ENCODE results near the gene STRIP2. TPM values are rescaled to one million over a fixed set of nuclear protein-coding genes. Genes with fewer than 3 reads are reported as not detected.
"Not testable (repeated sequence)": the region's sequence is repeated elsewhere in the genome, so short reads cannot be mapped to it uniquely, and the experiment has no call there.

STRIP2 gene
- total RNA-seq, 1 donor from 2014 or later: 1.3 TPM

GRCh38 chr7:129531721-129532120 lies 97.5 kb downstream of the STRIP2 start:
- H3K36me3 ChIP-seq: no peaks in the 10 kb centered on the region
- TF ChIP-seq CTCF (IDR thresholded peaks at IDR 0.05): no peak
- intact Hi-C loops (cut with DNase I): no loop called here
- H3K9me3 ChIP-seq: no peaks in the 10 kb centered on the region
- H3K27ac ChIP-seq: no peak overlapping the region
- no peak overlapping the region for H3K4me3 ChIP-seq
- no peak for ATAC-seq
- no peak for DNase-seq
- H3K27me3 ChIP-seq: no peaks in the 10 kb centered on the region
- H3K4me1 ChIP-seq: no peaks in the 10 kb centered on the region

- ATAC-seq (peak; percentile 10), DNase-seq (no peak)
- no peaks in the 10 kb centered on the region for H3K36me3 ChIP-seq
- no peaks in the 10 kb centered on the region for H3K27me3 ChIP-seq
- TF ChIP-seq CTCF (IDR thresholded peaks at IDR 0.05): no peak
- H3K27ac ChIP-seq: no peak overlapping the region
- no peaks in the 10 kb centered on the region for H3K9me3 ChIP-seq
- H3K4me1 ChIP-seq: no peaks in the 10 kb centered on the region
- H3K4me3 ChIP-seq: no peak overlapping the region
- intact Hi-C loops (cut with DNase I): no loop called here
Observed at GRCh38 chr7:129532375-129532774, 98.1 kb downstream of the STRIP2 start.

GRCh38 chr7:129534558-129535274 lies 100.5 kb downstream of the STRIP2 start:
- intact Hi-C loops (cut with DNase I); H3K9me3 ChIP-seq; H3K4me3 ChIP-seq; H3K36me3 ChIP-seq; H3K4me1 ChIP-seq; DNase-seq; H3K27me3 ChIP-seq; H3K27ac ChIP-seq: not testable (repeated sequence)
- ATAC-seq: peak; percentile 51

GRCh38 chr7:129535896-129536295 lies 101.7 kb downstream of the STRIP2 start:
- Histone ChIP-seq H3K4me3 (no peak overlapping the region), H3K27ac (no peak overlapping the region), H3K27me3 (no peaks in the 10 kb centered on the region), H3K9me3 (no peaks in the 10 kb centered on the region), H3K36me3 (no peaks in the 10 kb centered on the region), H3K4me1 (no peaks in the 10 kb centered on the region)
- intact Hi-C loops (cut with DNase I): no loop called here
- DNase-seq: no peak
- no peak for ATAC-seq
- TF ChIP-seq CTCF (IDR thresholded peaks at IDR 0.05): no peak

- H3K27me3 ChIP-seq: no peaks in the 10 kb centered on the region
- intact Hi-C loops (cut with DNase I): no loop called here
- no peak for TF ChIP-seq CTCF (IDR thresholded peaks at IDR 0.05)
- H3K4me1 ChIP-seq: no peaks in the 10 kb centered on the region
- no peaks in the 10 kb centered on the region for H3K36me3 ChIP-seq
- no peak for ATAC-seq
- no peak for DNase-seq
- H3K9me3 ChIP-seq: no peaks in the 10 kb centered on the region
- no peak overlapping the region for H3K4me3 ChIP-seq
- no peak overlapping the region for H3K27ac ChIP-seq
Observed at GRCh38 chr7:129536323-129536722, 102.1 kb downstream of the STRIP2 start.

Other genes with a start within 250 kb of the STRIP2 start
- gene SMO, start 245.8 kb upstream of the STRIP2 start, total RNA-seq: 4.0 TPM
- 106 TPM for gene AHCYL2, start 209.4 kb upstream of the STRIP2 start, total RNA-seq
- not detected for gene SMKR1, start 68.1 kb downstream of the STRIP2 start, total RNA-seq
- gene NRF1, start 177.3 kb downstream of the STRIP2 start, total RNA-seq: 19.3 TPM